HEK293T (cell line): ENCODE results near the gene SOCS4.
"Not testable (repeated sequence)": the region's sequence is repeated elsewhere in the genome, so short reads cannot be mapped to it uniquely, and the experiment has no call there.

Experiments used
- CTCF ChIA-PET: fragments of 350-600 bp; formaldehyde crosslinking; extraction: SDS; loops from one replicate; lab custom pipeline; 2021; ENCODE audit warnings: antibody characterized with exemption, inconsistent platforms; lab: Yijun Ruan, JAX
- POLR2A ChIA-PET: fragments of 350-600 bp; formaldehyde crosslinking; extraction: SDS; loops from one replicate; lab custom pipeline; 2020; ENCODE audit warnings: antibody characterized with exemption, inconsistent platforms; lab: Yijun Ruan, JAX
- DNase-seq: peaks from one replicate; pipeline ENCODE4 v3.0.0; 2012; ENCODE audit warnings: mixed read lengths; ENCODE audit errors: extremely low spot score
- ARNT ChIP-seq: fragments of 450-650 bp; IDR thresholded peaks from 2 replicates; pipeline ENCODE4 v1.6.1; 2017; ENCODE audit warnings: mild to moderate bottlenecking
- BHLHE40 ChIP-seq: fragments of 450-650 bp; IDR thresholded peaks from 2 replicates; pipeline ENCODE4 v1.6.1; 2016; ENCODE audit warnings: mild to moderate bottlenecking, moderate library complexity, borderline replicate concordance
- CTBP1 ChIP-seq: fragments of 450-650 bp; IDR thresholded peaks from 2 replicates; pipeline ENCODE4 v1.6.1; 2016; ENCODE audit warnings: borderline replicate concordance
- ELF4 ChIP-seq: fragments of 450-650 bp; IDR thresholded peaks from 2 replicates; pipeline ENCODE4 v1.6.1; 2017; ENCODE audit warnings: antibody characterized with exemption
- FOXA1 ChIP-seq: fragments of 450-650 bp; IDR thresholded peaks from 2 replicates; pipeline ENCODE4 v1.6.1; 2016; ENCODE audit warnings: mild to moderate bottlenecking
- FOXK2 ChIP-seq: fragments of 450-650 bp; IDR thresholded peaks from 2 replicates; pipeline ENCODE4 v1.6.1; 2016; ENCODE audit warnings: mild to moderate bottlenecking
- FOXM1 ChIP-seq: fragments of 450-650 bp; IDR thresholded peaks from 2 replicates; pipeline ENCODE4 v1.6.1; 2017; ENCODE audit warnings: mild to moderate bottlenecking, borderline replicate concordance
- HDGF ChIP-seq: fragments of 450-650 bp; IDR thresholded peaks from 2 replicates; pipeline ENCODE4 v1.6.1; 2017; ENCODE audit warnings: antibody characterized with exemption, borderline replicate concordance
- L3MBTL2 ChIP-seq: fragments of 450-650 bp; conservative IDR thresholded peaks from 2 replicates; pipeline ENCODE4 v1.6.1; 2016; ENCODE audit warnings: mild to moderate bottlenecking
- LEF1 ChIP-seq: fragments of 450-650 bp; IDR thresholded peaks from 2 replicates; pipeline ENCODE4 v1.6.1; 2017; ENCODE audit warnings: mild to moderate bottlenecking, borderline replicate concordance
- NFRKB ChIP-seq: fragments of 450-650 bp; IDR thresholded peaks from 2 replicates; pipeline ENCODE4 v1.6.1; 2016; ENCODE audit warnings: mild to moderate bottlenecking, moderate library complexity
- PKNOX1 ChIP-seq: fragments of 450-650 bp; IDR thresholded peaks from 2 replicates; pipeline ENCODE4 v1.6.1; 2016
- SP1 ChIP-seq: fragments of 450-650 bp; IDR thresholded peaks from 2 replicates; pipeline ENCODE4 v1.6.1; 2017
- SUZ12 ChIP-seq: fragments of 450-650 bp; IDR thresholded peaks from 2 replicates; pipeline ENCODE4 v1.6.1; 2016; ENCODE audit warnings: mild to moderate bottlenecking
- TARDBP ChIP-seq: fragments of 450-650 bp; IDR thresholded peaks from 2 replicates; pipeline ENCODE4 v1.6.1; 2016
- ZNF384 ChIP-seq: fragments of 450-650 bp; IDR thresholded peaks from 2 replicates; pipeline ENCODE4 v1.6.1; 2016

SOCS4 gene

GRCh38 chr14:55073856-55074255 is 46.8 kb downstream of the SOCS4 start:
- CTCF ChIA-PET, result no interaction called here
- DNase-seq, result no peak
- POLR2A ChIA-PET, result interaction anchor here (0.6 kb wide), 1 partner anchor 23 kb away, joined by 3 read pairs; the partner anchor contains the start of gene MAPK1IP1L
- no peak for TF ChIP-seq SP1
- no peak for TF ChIP-seq CTBP1
- TF ChIP-seq SUZ12, result no peak
- no peak for TF ChIP-seq TARDBP
- no peak for TF ChIP-seq L3MBTL2
- no peak for TF ChIP-seq NFRKB
- TF ChIP-seq FOXM1, result no peak
- no peak for TF ChIP-seq FOXA1
- no peak for TF ChIP-seq ARNT
- TF ChIP-seq PKNOX1, result no peak
- TF ChIP-seq FOXK2, result no peak
- TF ChIP-seq HDGF, result no peak
- no peak for TF ChIP-seq LEF1
- TF ChIP-seq ELF4, result no peak
- no peak for TF ChIP-seq BHLHE40
- no peak for TF ChIP-seq ZNF384

- TF ChIP-seq LEF1 (no peak), FOXK2 (no peak), SUZ12 (no peak), FOXA1 (no peak), NFRKB (no peak), L3MBTL2 (no peak), ELF4 (no peak), TARDBP (no peak), SP1 (no peak)
- ChIA-PET POLR2A (interaction anchor here (3.9 kb wide), 1 partner anchor 23 kb away, joined by 21 read pairs; the partner anchor contains the start of gene MAPK1IP1L), CTCF (interaction anchor here (0.6 kb wide), 1 partner anchor 85 kb away, joined by 4 read pairs; no protein-coding TSS in a partner anchor)
- no peak for DNase-seq
These were observed 47.6 kb downstream of the SOCS4 start for GRCh38 chr14:55074662-55075061.

GRCh38 chr14:55075628-55076175 is 48.7 kb downstream of the SOCS4 start:
- CTCF ChIA-PET, result interaction anchor here (0.6 kb wide), 1 partner anchor 300 kb away, joined by 4 read pairs; no protein-coding TSS in a partner anchor
- no peak for DNase-seq
- no peak for TF ChIP-seq TARDBP
- TF ChIP-seq BHLHE40, result no peak
- TF ChIP-seq SUZ12, result no peak
- no peak for TF ChIP-seq HDGF
- no peak for TF ChIP-seq ELF4
- no peak for TF ChIP-seq LEF1
- no peak for TF ChIP-seq FOXK2
- no peak for TF ChIP-seq FOXA1
- no peak for TF ChIP-seq FOXM1
- no peak for TF ChIP-seq ARNT
- no peak for TF ChIP-seq PKNOX1
- no peak for TF ChIP-seq ZNF384
- no peak for TF ChIP-seq NFRKB
- TF ChIP-seq L3MBTL2, result no peak
- no peak for TF ChIP-seq CTBP1
- POLR2A ChIA-PET, result interaction anchor here (3.9 kb wide), 1 partner anchor 25 kb away, joined by 21 read pairs; the partner anchor contains the start of gene MAPK1IP1L

GRCh38 chr14:55077170-55078151 is 50.4 kb downstream of the SOCS4 start:
- CTCF ChIA-PET, result interaction anchor here (0.6 to 1.2 kb wide), 4 partner anchors 12 to 308 kb away, joined by 3 to 4 read pairs (median 3); no protein-coding TSS in a partner anchor
- no peak for DNase-seq
- POLR2A ChIA-PET, result interaction anchor here (1.6 to 3.9 kb wide), 3 partner anchors 12 to 50 kb away, joined by 6 to 21 read pairs (median 7); partner anchors contain the start of genes MAPK1IP1L, SOCS4 and WDHD1
- TF ChIP-seq FOXM1, result no peak
- TF ChIP-seq NFRKB, result no peak
- no peak for TF ChIP-seq PKNOX1
- TF ChIP-seq CTBP1, result no peak
- no peak for TF ChIP-seq ZNF384
- no peak for TF ChIP-seq L3MBTL2
- no peak for TF ChIP-seq ARNT
- TF ChIP-seq LEF1, result no peak
- TF ChIP-seq FOXA1, result no peak
- TF ChIP-seq TARDBP, result no peak
- no peak for TF ChIP-seq SUZ12
- no peak for TF ChIP-seq FOXK2
- TF ChIP-seq ELF4, result no peak
- TF ChIP-seq BHLHE40, result no peak
- TF ChIP-seq SP1, result no peak
- no peak for TF ChIP-seq HDGF

GRCh38 chr14:55079961-55080360 is 52.9 kb downstream of the SOCS4 start:
- POLR2A ChIA-PET, result interaction anchor here (2.5 kb wide), 1 partner anchor 29 kb away, joined by 9 read pairs; the partner anchor contains the start of gene MAPK1IP1L
- CTCF ChIA-PET, DNase-seq: not testable (repeated sequence)
